Mucosa of rectum (tissue), 2 donors: ENCODE measurements around the gene RAPGEF5.

Experiments used
- H3K27ac ChIP-seq, 2 donors: one replicate each; pipeline ENCODE4 v1.7.0; 2013; ENCODE audit warnings: inconsistent platforms in 2 of 2, low read depth in 2 of 2, low read length in 2 of 2
- H3K27me3 ChIP-seq, 2 donors: one replicate each; pipeline ENCODE4 v1.7.0; 2013; ENCODE audit warnings: low read length in 2 of 2; ENCODE audit not compliant: control insufficient read depth in 2 of 2, insufficient read depth in 2 of 2
- H3K36me3 ChIP-seq, 2 donors: one replicate each; pipeline ENCODE4 v1.7.0; 2013; ENCODE audit warnings: low read length in 2 of 2; ENCODE audit not compliant: control insufficient read depth in 2 of 2, insufficient read depth in 2 of 2
- H3K4me1 ChIP-seq, 2 donors: one replicate each; pipeline ENCODE4 v1.7.0; 2013; ENCODE audit warnings: low read length in 2 of 2, mild to moderate bottlenecking in 1 of 2; ENCODE audit not compliant: control insufficient read depth in 2 of 2, insufficient read depth in 2 of 2
- H3K4me3 ChIP-seq, 2 donors: one replicate each; pipeline ENCODE4 v1.7.0; 2013; ENCODE audit warnings: low read length in 2 of 2
- H3K9ac ChIP-seq, 2 donors: one replicate each; pipeline ENCODE4 v1.7.0; 2013; ENCODE audit warnings: low read length in 2 of 2, low read depth in 1 of 2, mild to moderate bottlenecking in 1 of 2
- H3K9me3 ChIP-seq, 2 donors: one replicate each; pipeline ENCODE4 v1.7.0; 2013; ENCODE audit warnings: low read length in 2 of 2; ENCODE audit not compliant: control insufficient read depth in 2 of 2
- donor health status: healthy.
- donor health status: Normal muscosa, but diverticular disease.

Gene RAPGEF5

GRCh38 chr7:22189741-22190140 lies 167.2 kb downstream of the RAPGEF5 start:
- H3K9ac ChIP-seq: no peak overlapping the region
- H3K36me3 ChIP-seq: peaks cover 25 to 28% of the 10 kb centered on the region in 2 donors
- no peak overlapping the region for H3K4me3 ChIP-seq
- H3K27ac ChIP-seq: no peak overlapping the region
- H3K27me3 ChIP-seq: no peaks in the 10 kb centered on the region
- no peaks in the 10 kb centered on the region for H3K4me1 ChIP-seq
- H3K9me3 ChIP-seq: no peaks in the 10 kb centered on the region

- no peaks in the 10 kb centered on the region for H3K27me3 ChIP-seq
- H3K27ac ChIP-seq: no peak overlapping the region
- peaks cover 25 to 28% of the 10 kb centered on the region in 2 donors for H3K36me3 ChIP-seq
- no peaks in the 10 kb centered on the region for H3K4me1 ChIP-seq
- no peak overlapping the region for H3K4me3 ChIP-seq
- H3K9ac ChIP-seq: no peak overlapping the region
- no peaks in the 10 kb centered on the region for H3K9me3 ChIP-seq
Observed at GRCh38 chr7:22189230-22189629, 167.7 kb downstream of the RAPGEF5 start.

GRCh38 chr7:22187691-22188348 lies 169.1 kb downstream of the RAPGEF5 start:
- H3K9me3 ChIP-seq: no peaks in the 10 kb centered on the region
- no peak overlapping the region for H3K4me3 ChIP-seq
- H3K4me1 ChIP-seq: no peaks in the 10 kb centered on the region
- no peak overlapping the region for H3K27ac ChIP-seq
- H3K36me3 ChIP-seq: peaks cover 17 to 19% of the 10 kb centered on the region in 2 donors
- no peak overlapping the region for H3K9ac ChIP-seq
- no peaks in the 10 kb centered on the region for H3K27me3 ChIP-seq

- Histone ChIP-seq H3K27ac (no peak overlapping the region), H3K9me3 (no peaks in the 10 kb centered on the region), H3K9ac (no peak overlapping the region), H3K36me3 (peaks cover 10 to 12% of the 10 kb centered on the region in 2 donors), H3K27me3 (no peaks in the 10 kb centered on the region), H3K4me3 (no peak overlapping the region), H3K4me1 (no peaks in the 10 kb centered on the region)
Observed at GRCh38 chr7:22185559-22185958, 171.4 kb downstream of the RAPGEF5 start.

- Histone ChIP-seq H3K27me3 (no peaks in the 10 kb centered on the region), H3K4me1 (no peaks in the 10 kb centered on the region), H3K9ac (no peak overlapping the region), H3K27ac (no peak overlapping the region), H3K36me3 (peaks cover 8 to 12% of the 10 kb centered on the region in 2 donors), H3K9me3 (no peaks in the 10 kb centered on the region), H3K4me3 (no peak overlapping the region)
Observed at GRCh38 chr7:22184549-22185199, 172.3 kb downstream of the RAPGEF5 start.

- H3K27ac ChIP-seq: no peak overlapping the region
Observed at GRCh38 chr7:22183522-22184280, 173.3 kb downstream of the RAPGEF5 start.

GRCh38 chr7:22182149-22182548 lies 174.8 kb downstream of the RAPGEF5 start:
- Histone ChIP-seq H3K9me3 (no peaks in the 10 kb centered on the region), H3K9ac (no peak overlapping the region), H3K4me3 (no peak overlapping the region), H3K36me3 (peaks cover 0 to 9% of the 10 kb centered on the region in 2 donors), H3K27me3 (no peaks in the 10 kb centered on the region), H3K27ac (no peak overlapping the region), H3K4me1 (no peaks in the 10 kb centered on the region)

More at GRCh38 chr7:22183522-22184280, 173.3 kb downstream of the RAPGEF5 start:
- Histone ChIP-seq H3K9me3 (no peaks in the 10 kb centered on the region), H3K4me3 (no peak overlapping the region), H3K4me1 (no peaks in the 10 kb centered on the region), H3K27me3 (no peaks in the 10 kb centered on the region), H3K9ac (no peak overlapping the region), H3K36me3 (peaks cover 8 to 9% of the 10 kb centered on the region in 2 donors)

- Histone ChIP-seq H3K27ac (no peak overlapping the region), H3K27me3 (no peaks in the 10 kb centered on the region), H3K4me3 (no peak overlapping the region), H3K9ac (no peak overlapping the region), H3K9me3 (no peaks in the 10 kb centered on the region), H3K36me3 (peaks cover 0 to 9% of the 10 kb centered on the region in 2 donors), H3K4me1 (peaks cover 0 to 2% of the 10 kb centered on the region in 2 donors)
Observed at GRCh38 chr7:22181663-22182062, 175.3 kb downstream of the RAPGEF5 start.

- Histone ChIP-seq H3K4me1 (peaks cover 0 to 2% of the 10 kb centered on the region in 2 donors), H3K9ac (no peak overlapping the region), H3K36me3 (peaks cover 2 to 9% of the 10 kb centered on the region in 2 donors), H3K27me3 (no peaks in the 10 kb centered on the region), H3K27ac (no peak overlapping the region), H3K9me3 (no peaks in the 10 kb centered on the region), H3K4me3 (no peak overlapping the region)
Observed at GRCh38 chr7:22179442-22179879, 177.5 kb downstream of the RAPGEF5 start.

GRCh38 chr7:22178735-22179134 lies 178.2 kb downstream of the RAPGEF5 start:
- Histone ChIP-seq H3K4me1 (peaks cover 0 to 2% of the 10 kb centered on the region in 2 donors), H3K9ac (no peak overlapping the region), H3K27me3 (no peaks in the 10 kb centered on the region), H3K4me3 (no peak overlapping the region), H3K9me3 (no peaks in the 10 kb centered on the region), H3K36me3 (peaks cover 2 to 9% of the 10 kb centered on the region in 2 donors), H3K27ac (no peak overlapping the region)
